Adipose tissue (tissue), 3 donors: ENCODE measurements around the gene OR1D5. TPM values are rescaled to one million over a fixed set of nuclear protein-coding genes. Genes with fewer than 3 reads are reported as not detected.
"Not testable (repeated sequence)": the region's sequence is repeated elsewhere in the genome, so short reads cannot be mapped to it uniquely, and the experiment has no call there.

ENCODE experiments used
- H3K27ac ChIP-seq: one replicate; pipeline ENCODE4 v1.5.1; 2013; ENCODE audit warnings: low read depth, low read length
- WGBS, 3 donors: extraction: QIAGEN DNeasy Blood & Tissue Kit; methylation state at CpG; one replicate each; pipeline ENCODE4 v1.1.7; 2013; 5-methylcytosine and 5-hydroxymethylcytosine counted together
- polyA plus RNA-seq, 3 donors: library from polyadenylated mRNA; stranded (reverse); fragments of 200-250 nt; gene quantifications; one replicate each; pipeline ENCODE4 v1.2.3, GENCODE V29; 2013
- donor health status: healthy with polysubstance abuse.
- donor health status: Bipolar disorder and iron deficiency.
- donor health status: healthy.

Gene OR1D5
- polyA plus RNA-seq, 3 donors: not detected

- 74 to 86% (median 78%) methylated on average over 26 of the region's 26 CpGs for WGBS, 3 donors
- no peak overlapping the region for H3K27ac ChIP-seq
Measured at GRCh38 chr17:3033741-3034577, 29.4 kb downstream of the OR1D5 start.

DNA sequence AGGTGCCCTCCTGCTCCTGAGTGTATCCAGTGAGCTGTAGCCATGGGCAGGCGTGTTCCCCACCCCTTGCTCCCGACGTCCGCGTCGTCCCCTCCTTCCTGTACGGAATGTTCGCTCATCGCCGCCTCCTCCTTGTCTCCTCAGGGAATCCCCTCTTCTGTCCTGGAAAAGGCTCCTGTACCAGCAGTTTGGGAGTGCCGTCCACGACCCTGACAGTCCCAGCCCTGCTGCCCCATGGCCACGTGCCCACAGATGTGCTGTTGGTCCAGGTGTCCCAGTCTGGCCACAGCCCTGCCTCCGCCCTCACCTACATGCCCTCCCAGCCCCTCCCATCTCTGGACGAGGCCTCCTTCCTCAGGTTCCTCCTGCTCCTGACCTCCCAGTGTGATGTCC is 30.2 kb downstream of the OR1D5 start:
- 84 to 91% (median 90%) methylated on average over 15 of the region's 15 CpGs for WGBS, 3 donors
- H3K27ac ChIP-seq: no peak overlapping the region

DNA sequence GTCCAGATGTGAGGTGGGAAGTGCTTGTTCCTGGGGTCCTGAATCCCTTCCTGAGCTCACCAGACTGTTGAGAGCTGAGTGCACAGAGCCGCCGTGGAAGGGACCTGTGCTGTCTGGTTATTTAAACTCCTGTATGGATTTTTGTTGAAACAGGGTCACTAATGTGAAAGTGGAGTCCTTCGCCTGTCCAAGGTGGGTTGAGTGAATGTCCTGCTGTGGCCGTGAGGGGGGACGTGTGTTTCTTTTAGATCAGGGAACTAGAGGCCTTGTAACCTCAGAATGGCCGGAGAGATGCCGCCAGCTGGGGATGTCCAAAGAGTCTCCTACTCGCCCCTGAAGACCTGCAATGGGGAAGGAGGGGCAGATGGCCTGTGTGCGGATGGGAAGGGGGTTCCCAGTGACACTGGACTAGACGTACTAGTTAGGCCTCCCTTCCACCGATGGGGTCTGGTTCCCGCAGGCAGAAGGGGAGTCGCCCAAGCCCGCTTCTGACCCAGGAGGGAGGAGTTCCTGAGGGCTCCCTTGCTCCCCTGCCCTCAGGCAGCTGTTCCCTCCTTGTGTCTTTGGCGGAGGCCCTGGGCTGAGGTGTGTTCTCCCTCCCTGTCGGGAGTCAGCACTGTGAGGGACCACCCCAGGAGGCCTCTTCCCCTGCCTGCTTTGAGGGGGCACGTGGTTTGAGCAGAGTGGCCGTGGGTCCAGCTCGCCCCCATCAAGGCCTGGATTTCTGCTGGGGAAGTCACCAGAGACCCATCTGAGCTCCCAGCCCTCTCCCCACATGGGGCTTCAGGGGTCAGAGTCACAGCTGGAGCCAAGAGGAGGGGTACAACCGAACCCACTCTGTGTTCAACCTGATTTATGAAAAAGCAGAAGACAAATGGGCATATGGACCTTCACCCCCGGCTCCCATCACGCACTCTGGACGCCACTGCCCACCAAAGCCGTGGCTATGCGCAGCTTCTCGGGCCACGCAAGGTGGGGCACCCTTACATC is 30.9 kb downstream of the OR1D5 start:
- 85 to 91% (median 90%) methylated on average over 26 to 27 of the region's 27 CpGs for whole genome bisulfite sequencing, 3 donors
- H3K27ac ChIP-seq: no peak overlapping the region

GRCh38 chr17:3030852-3031470 is 32.4 kb downstream of the OR1D5 start:
- WGBS, 3 donors: 84 to 85% (median 85%) methylated on average over 14 of the region's 14 CpGs
- H3K27ac ChIP-seq: not testable (repeated sequence)

DNA sequence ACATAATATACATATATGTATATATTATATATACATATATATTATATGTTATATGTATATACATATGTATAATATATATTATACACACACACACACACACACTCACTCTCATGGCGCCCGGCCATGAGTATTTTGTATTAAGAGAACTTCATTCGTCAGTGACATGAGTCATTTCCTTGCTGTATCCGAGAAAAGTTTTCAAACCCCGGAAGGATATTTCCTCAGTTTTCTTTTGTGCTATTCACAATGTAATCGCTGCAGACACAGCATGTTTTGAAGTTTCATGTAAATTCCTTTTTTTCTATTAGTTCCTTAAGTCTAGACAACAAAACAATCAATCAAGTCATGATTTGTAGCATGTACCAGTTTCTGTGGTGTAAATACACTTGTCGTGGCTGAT is 33.3 kb downstream of the OR1D5 start:
- H3K27ac ChIP-seq: no peak overlapping the region
- 45 to 83% (median 47%) methylated on average over 7 of the region's 7 CpGs for WGBS, 3 donors

- WGBS, 3 donors: 79 to 85% (median 84%) methylated on average over 19 of the region's 19 CpGs
- no peak overlapping the region for H3K27ac ChIP-seq
Measured at GRCh38 chr17:3029213-3029913, 34.0 kb downstream of the OR1D5 start.

DNA sequence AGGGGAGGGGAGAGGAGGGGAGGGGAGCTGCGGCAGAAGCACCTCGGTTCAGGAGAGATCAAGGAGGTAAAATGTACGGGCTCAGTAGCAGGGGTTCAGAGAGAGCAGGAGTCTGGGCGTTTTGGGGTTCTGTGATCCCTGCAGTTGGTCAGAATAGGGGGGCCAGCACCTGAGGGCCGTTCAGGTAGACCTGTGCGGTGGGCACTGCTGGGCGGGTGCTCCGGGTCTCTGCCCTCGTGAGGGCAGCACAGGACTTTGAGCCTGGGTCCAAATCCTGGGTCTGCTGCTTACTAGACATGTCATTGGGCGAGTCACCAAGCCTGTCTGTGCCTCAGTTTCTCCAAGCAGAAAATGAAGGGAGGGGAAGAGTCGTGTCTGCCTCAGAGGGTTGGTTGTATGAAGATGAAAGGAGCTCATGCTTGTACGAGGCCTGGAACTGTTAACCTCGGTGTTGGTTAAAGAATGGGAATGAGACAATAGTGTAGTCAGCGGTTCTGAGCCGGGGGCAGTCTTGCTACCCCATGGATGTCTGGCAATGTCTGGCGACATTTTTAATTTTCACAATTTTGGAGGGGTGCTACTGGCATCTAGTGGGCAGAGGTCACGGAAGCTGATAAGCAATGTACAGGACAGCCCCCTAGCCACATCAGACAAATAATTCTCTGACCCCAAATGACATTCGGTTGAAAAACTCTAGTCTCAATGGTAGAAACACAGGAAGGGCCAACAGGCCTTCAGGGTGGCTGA is 35.4 kb downstream of the OR1D5 start:
- WGBS, 3 donors: 88 to 92% (median 88%) methylated on average over 18 of the region's 18 CpGs
- H3K27ac ChIP-seq: no peak overlapping the region

- no peak overlapping the region for H3K27ac ChIP-seq
- 83 to 91% (median 86%) methylated on average over 30 to 31 of the region's 31 CpGs for WGBS, 3 donors
Measured at GRCh38 chr17:3026856-3027751, 36.3 kb downstream of the OR1D5 start.

DNA sequence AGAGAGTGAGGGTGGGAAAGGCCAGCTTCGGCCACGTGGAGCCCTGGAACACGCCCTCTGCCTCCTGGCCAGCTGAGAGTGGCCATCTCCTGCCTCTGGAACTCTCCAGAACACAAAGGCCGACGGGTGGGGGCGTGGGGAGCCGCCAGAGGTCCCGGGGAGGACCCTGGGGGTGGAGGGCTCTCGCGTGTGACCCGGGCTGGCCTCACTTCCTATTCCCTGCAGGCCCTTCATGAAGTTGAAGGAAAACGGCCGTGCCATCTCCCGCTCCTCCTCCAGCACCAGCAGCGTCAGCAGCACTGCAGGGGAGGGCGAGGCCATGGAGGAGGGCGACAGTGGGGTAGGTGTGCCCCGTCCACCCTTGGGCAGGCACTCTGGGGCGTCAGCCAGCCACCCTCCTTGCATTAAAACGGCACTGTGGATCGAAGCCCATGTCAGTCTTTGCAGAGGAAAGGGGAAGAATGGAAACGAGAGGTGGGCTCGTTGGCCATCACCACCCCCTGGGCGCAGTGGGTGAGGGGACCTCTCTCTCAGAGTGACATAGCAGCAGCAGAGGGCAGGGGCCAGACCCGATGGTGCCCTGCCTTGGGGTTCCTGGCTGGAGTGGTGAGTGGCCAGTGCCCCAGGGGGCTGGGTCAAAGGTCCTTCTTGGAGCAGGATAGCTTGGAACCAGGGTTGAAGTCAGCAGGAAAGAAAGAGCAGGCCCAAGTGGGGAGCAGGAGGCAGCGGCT is 37.1 kb downstream of the OR1D5 start:
- H3K27ac ChIP-seq: no peak overlapping the region
- WGBS, 3 donors: 72 to 81% (median 81%) methylated on average over 26 of the region's 26 CpGs

- WGBS, 3 donors: 92 to 95% (median 94%) methylated on average over 17 of the region's 17 CpGs
Measured at GRCh38 chr17:3025421-3026124, 37.8 kb downstream of the OR1D5 start.

DNA sequence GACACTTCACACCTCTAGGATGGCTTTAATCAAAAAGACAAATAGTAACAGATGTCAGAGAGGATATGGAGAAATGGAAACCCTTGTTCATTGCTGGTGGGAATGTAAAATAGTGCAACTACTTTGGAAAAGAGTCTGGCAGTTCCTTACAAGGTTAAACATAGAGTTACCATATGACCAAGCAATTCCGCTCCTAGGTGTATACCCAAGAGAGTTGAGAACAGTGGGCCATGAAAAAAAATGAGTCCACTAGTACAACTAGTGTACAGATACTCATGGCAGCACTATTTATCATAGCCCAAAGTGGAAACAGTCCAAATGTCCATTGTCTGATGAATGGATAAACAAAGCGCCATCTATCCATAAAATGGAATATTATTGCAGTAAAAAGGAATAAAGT is 39.1 kb downstream of the OR1D5 start:
- WGBS, 3 donors: 97 to 100% (median 97%) methylated on average over 2 of the region's 2 CpGs
- no peak overlapping the region for H3K27ac ChIP-seq

More at GRCh38 chr17:3025421-3026124, 37.8 kb downstream of the OR1D5 start:
- H3K27ac ChIP-seq: no peak overlapping the region

- 93 to 97% (median 95%) methylated on average over 4 of the region's 4 CpGs for WGBS, 3 donors
Measured at GRCh38 chr17:3022197-3022596, 41.2 kb downstream of the OR1D5 start.

DNA sequence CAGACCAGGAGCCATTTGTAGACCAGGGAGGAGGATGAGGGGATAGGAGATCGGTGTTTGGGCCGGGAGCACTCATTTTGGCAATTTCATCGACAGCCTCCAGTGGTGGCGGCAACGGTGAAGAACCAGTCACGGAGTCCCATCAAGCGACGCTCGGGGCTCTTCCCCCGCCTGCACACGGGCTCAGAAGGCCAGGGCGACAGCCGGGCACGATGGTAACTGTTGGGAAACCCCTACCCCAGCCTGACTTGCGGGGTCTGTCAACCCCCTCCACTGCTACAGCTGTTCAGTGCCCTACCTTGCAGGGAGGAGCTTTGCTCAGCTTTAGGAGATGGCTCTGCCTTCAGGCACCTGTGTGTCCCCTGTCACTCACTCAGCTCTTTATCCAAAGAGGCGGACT is 43.0 kb downstream of the OR1D5 start:
- H3K27ac ChIP-seq: no peak overlapping the region
- 94 to 99% (median 97%) methylated on average over 16 of the region's 16 CpGs for WGBS, 3 donors

More at GRCh38 chr17:3022197-3022596, 41.2 kb downstream of the OR1D5 start:
- no peak overlapping the region for H3K27ac ChIP-seq

DNA sequence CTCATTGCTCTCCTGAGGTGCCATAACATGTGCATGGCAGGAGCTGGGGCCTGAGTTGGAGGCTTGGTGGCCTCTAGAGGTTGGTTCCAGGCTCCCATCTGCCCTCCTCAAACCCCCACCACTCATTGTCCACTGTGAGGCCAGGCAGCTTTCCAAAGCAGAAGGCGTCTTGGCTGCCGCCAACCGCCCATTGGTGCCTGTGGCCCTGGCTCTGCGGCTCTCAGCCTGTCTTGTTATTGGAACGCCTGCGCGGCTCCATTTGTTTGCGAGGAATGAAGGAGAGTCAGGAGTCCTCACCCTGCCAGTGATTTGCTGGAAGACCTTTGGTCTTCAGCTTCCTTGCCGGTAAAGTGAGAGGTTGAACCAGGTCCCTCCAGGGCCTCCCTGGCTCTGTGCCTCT is 43.6 kb downstream of the OR1D5 start:
- no peak overlapping the region for H3K27ac ChIP-seq
- WGBS, 3 donors: 74 to 90% (median 77%) methylated on average over 9 of the region's 9 CpGs

- H3K27ac ChIP-seq: no peak overlapping the region
- WGBS, 3 donors: 84 to 97% (median 94%) methylated on average over 11 to 15 of the region's 15 CpGs
Measured at GRCh38 chr17:3017936-3018335, 45.5 kb downstream of the OR1D5 start.
